Ammon's horn (tissue), 1 donor: ENCODE measurements around the gene WWC2.
A peak's percentile ranks its signal among the peaks of the same experiment; 100 is the strongest.

Source experiments
- DNase-seq: peaks from one replicate; pipeline ENCODE4 v3.0.0-alpha.2; 2016; ENCODE audit warnings: low spot score

WWC2 gene

DNA sequence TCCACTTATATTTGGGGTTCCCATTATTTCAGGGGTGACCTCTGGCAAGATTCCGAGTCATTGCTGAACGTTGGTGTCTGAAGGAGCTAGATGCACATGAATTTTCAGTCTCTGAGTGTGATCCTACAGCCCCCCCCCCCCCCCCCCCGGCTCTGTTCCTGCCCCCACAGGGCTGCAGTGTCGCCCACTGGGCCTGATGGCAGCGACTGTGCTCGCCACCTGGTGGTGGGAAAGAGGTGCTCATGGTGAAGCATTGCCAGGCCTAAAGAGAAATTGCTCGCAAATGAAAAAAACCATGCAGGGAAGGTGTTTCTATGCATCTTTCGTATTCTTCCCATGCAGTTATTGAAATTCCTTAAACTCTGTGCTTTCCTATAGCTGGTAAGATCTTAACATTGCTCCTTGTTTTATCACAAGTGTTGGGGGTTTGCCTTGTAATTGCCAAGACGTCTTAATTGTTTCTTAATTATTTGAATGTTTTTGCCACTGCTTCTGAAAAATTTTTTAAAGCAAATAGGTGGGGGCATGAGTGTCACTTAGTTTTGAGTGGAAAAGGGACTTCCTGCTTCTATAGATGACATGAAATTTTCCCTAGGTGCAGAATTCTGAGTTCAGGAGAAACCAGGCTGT lies 157.8 kb downstream of the WWC2 start:
- peak; percentile 75 for DNase-seq

DNA sequence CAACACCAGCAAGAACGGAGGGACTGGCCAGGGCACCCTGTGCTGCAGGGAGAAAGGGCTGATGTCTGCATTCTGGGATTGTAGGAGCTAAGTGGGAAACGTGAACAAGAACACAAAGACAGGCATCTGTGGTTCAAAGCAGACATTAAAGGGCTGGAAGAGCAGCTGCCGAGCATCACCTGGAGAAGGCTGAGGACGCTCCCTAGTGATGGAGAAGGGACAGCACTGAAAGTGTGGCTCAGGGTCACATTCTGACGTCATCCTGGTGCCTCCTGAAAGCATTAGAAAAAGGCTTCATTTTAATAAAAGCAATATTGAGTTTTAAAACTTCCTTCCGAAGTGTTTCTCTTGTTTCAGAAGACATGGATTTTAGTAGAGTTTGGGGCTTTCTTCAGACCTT lies 158.8 kb downstream of the WWC2 start:
- DNase-seq = no peak

- no peak for DNase-seq
These were observed 161.6 kb downstream of the WWC2 start for GRCh38 chr4:183260491-183261151.

DNA sequence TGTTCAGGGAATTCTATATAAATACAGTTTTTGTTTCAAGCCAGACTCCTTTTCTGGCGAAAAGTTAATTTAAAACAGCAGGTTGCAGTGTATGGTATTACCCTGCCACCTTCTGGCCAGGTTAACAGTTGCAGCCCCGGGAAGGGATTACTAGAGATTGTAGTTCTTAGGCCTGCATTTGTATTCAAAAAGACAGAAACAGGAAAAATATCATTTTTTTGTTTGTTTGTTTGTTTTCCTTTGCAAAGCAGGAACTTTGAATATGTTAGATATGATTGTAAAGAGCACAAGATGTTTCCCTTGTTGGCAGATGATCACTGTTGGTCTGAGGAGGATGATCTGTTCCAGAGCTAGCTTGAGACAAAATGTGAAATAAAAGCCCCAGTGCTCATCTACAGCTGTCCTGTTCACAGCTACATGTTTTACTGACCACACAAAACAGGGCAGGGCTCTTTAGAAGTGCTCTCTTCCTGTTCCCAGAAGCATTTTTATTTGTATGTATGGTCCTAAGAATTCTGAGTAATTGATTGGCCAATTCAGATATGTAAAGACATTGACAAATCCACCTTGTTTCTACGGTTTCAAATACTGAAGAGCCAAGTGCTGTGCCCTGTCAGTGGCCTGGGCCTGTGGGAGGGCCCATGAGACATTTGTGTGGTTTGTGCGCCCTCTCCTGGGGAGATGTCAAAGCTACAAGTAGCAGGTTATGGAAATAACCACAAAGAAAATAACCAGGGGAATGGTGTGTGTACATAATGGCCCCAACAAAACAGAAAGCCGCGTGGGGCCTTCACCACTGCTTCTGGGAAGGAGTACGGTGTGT lies 163.1 kb downstream of the WWC2 start:
- DNase-seq = peak; percentile 89

GRCh38 chr4:183262776-183263100 lies 163.7 kb downstream of the WWC2 start:
- DNase-seq = no peak

DNA sequence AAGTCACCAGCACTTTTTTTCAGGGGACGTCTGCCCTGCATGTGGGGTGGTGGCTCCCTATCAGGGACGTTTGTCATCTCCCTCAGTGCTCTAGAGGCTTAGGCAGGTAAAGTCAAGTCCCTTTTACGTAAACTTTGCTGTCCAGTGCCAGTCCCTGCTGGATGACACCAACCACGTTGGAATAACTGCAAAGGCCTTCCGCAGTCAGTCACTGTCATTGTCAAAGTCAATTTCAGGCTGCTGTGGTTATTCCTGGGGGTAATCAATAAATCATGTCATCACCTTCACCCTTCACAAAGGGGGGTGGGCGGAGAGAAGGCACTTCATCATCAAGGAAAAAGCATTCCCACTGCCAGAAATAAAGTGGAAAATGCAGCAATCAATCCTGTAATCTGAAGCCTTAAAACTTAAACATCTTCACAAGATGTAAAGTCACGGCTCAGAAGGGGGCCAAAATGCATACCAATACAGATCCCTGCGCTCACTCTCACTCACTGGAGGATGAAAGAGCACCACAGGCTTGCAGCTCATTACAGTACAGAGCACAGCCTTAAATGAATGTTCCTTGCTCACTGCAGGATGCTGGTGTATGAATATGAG lies 164.8 kb downstream of the WWC2 start:
- no peak for DNase-seq

GRCh38 chr4:183264614-183265013 lies 165.6 kb downstream of the WWC2 start:
- DNase-seq = no peak

DNA sequence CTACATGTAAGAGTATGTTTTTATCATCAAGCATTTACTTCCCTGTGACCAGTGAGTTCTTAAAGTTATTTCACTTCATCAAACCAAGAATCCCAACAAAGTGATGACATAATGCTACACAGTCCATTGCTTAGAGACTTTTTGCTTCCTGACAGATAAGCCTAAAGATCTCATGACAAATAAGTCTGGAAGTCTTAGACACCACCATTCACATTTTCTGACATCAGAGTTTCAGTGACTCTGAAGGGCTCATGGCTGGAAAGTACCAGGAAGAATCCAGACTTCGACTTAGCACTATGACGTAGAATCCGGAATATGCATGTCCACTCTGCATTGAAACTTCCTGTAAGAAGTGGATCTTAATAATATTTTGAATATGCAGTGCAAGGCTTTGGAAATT lies 167.3 kb downstream of the WWC2 start:
- no peak for DNase-seq

- DNase-seq = no peak
These were observed 169.5 kb downstream of the WWC2 start for GRCh38 chr4:183268556-183268955.

- DNase-seq = no peak
These were observed 173.3 kb downstream of the WWC2 start for GRCh38 chr4:183272384-183272783.

- DNase-seq = no peak
These were observed 177.0 kb downstream of the WWC2 start for GRCh38 chr4:183276106-183276505.

GRCh38 chr4:183284258-183284785 lies 185.3 kb downstream of the WWC2 start:
- DNase-seq = no peak

GRCh38 chr4:183284965-183285364 lies 185.9 kb downstream of the WWC2 start:
- no peak for DNase-seq

DNA sequence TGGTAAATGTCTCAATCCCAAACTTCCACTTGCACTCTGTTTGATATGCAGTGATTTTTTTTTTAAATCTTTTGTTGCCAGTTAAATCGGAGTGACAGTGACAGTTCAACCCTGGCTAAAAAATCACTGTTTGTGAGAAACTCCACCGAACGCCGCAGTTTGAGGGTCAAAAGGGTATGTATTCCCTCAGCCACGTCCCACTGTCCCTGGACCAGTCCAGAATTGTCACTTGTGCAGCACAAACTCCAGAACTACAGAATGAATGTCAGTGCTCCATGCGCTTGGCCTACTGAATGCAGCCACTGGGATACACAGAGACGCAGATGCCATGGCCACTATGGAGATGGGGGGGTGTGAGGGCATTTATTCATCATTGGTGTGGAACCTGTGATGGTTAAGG lies 186.8 kb downstream of the WWC2 start:
- no peak for DNase-seq

DNA sequence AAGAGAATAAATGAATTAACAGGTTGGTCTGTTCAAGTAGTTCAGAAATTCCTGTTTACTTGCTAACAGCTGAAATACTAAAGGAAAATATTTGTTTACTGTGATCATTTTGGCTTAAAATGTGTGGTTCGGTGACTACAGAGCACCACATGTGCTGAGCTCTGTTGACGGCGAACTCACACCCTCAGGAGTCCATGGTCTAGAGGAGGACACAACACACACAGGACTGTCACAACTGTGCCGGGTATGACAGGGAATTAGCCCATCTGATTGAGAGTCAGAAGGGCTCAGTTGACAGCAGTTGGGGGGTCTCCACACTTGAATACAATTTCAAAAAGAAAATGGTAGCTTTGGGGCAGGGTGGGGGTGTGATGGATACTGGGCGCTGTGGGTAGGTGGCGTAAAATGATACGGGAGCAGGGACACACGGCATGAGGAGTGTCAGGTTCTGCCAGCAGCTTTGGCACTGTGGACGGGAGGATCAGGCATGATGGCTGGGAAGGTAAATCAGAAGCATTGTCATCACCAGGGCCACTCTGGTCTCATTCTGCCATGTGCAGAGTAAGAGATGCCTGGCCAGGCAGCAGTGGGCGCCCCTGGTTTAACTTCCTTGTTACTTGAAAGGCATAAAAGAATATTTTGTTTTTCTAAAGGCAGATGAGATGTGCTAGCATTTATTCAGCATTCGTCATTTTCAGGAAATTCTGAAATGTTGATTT lies 187.7 kb downstream of the WWC2 start:
- DNase-seq = no peak

DNA sequence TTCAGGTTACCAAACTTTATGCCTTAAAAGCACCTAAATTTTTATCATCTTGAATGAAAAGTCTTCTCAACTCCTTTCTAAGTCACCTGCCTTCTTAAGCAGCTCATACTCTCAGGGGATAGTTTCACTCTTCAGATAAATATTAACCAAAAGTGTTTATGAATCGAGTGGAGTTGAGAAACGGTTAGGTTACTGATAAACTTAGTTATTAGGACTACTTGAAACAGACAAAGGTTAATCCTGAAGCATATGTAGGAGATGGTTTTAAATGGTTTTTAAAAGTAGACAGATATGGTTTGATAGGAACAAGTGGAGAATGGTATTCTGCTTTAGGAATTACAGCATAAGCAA lies 188.2 kb downstream of the WWC2 start:
- no peak for DNase-seq

- DNase-seq = no peak
These were observed 188.6 kb downstream of the WWC2 start for GRCh38 chr4:183287677-183288076.

DNA sequence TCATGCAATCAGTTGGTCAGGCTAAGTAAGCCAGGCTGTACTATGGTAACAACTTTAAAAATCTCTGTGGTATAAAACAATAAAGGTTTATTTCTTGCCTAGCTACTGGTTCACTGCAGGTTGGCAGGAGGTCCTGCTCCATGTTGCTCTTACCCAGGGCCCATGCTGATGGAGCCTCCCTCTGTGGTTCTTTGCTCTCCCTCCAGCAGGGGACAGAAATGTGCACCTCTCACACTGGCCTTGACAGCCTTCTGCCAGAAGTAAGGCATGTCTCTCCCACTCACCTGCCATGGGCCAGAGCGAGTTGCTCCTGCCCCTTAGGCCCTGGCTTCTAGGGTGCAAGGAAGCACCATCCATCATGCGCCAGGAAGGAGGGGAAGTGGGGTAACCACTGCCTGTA lies 189.9 kb downstream of the WWC2 start:
- no peak for DNase-seq

DNA sequence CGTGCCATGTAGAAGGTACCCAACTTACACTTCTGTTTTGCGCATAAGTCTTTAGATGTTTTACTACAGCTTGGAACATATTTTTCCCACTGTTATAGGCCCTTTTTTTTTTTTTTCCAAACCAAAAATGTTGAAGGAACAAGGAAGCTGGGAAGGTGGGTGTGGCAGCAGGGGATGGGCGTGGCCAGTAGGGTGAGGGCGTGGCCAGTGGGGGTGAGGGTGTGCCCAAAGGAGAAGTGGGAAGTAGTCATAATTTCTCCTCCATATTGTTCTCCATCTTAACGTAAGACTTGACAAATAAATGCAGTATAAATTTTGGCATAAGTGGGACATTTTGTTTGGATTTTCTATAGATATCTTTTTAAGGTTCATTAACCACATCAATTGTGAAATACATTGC lies 190.6 kb downstream of the WWC2 start:
- no peak for DNase-seq

DNA sequence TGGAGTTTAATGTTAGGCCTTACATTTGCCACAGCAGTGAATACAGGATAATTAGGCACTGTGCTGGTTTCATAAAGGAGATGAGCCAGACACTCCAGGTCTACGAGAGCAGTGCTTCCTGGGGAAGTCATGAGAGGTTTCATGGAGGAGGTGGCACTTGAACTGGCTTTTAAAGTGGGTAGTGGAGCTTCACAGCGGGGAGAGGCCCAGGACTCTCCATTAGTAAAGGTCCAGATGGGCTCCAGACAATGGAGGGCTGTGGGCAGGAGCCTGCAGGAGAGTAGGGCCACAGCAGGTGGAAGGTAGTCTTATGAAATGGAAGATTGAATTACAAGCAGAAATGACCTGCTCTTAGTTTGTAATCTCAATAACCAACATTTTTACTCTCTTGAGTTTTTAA lies 192.0 kb downstream of the WWC2 start:
- DNase-seq = no peak

DNA sequence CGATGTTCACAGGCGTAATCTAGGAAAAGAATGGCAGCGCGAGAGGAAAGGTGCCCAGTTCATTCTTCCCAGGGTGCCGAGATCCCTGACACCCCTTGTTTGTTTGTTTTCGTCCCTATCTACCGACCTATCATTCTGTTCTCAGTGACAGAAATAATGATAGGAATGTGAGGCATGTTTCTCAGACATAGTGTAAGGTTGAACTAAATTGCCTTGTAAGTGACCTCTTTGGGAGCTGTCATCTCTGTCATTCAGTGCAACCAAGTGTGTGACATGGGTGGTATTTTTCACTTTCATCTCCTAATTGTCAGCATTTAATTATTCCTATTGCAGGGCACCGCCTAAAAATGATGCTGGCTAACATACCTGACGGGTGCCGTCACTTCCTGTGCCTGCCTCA lies 196.7 kb downstream of the WWC2 start:
- DNase-seq = no peak

DNA sequence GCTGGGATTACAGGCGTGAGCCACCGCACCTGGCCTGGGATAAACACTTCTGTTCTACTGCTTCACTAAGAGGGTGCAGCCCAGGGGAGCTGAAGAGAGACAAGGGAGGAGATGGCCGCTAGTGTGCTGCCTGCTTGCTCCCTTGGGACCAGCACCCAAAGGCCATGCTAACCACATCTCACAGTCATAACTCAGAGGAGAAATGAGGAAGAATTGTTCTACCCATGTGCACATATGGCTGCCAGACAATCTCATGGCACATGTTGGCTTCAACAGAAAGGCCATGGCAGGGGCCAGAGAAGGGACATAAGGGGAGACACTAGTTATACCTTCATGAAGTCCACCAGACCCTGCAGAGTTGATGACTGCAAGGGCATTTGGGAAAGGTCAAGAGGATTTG lies 198.6 kb downstream of the WWC2 start:
- no peak for DNase-seq
